H7 (cell line): Measurements from ENCODE around the gene ITPR1. TPM values are rescaled to one million over a fixed set of nuclear protein-coding genes. Genes with fewer than 3 reads are reported as not detected.

Source experiments
- DNase-seq: peaks from one replicate; pipeline ENCODE4 v3.0.0; 2012
- H3K27me3 ChIP-seq: 2 replicates; pipeline ENCODE4 v1.6.0; 2011; ENCODE audit warnings: mild to moderate bottlenecking, low read length; ENCODE audit not compliant: control insufficient read depth, insufficient read depth
- H3K36me3 ChIP-seq: replicated peaks from 2 replicates; pipeline ENCODE4 v1.5.1; 2011; ENCODE audit warnings: low read length; ENCODE audit not compliant: control insufficient read depth, insufficient read depth
- H3K4me3 ChIP-seq: 2 replicates; pipeline ENCODE4 v1.5.1; 2011; ENCODE audit warnings: low read depth, mild to moderate bottlenecking, control low read depth, low read length, moderate library complexity; ENCODE audit not compliant: insufficient read depth
- total RNA-seq: library from RNA; depleted of rRNA; stranded (reverse); fragments of >200 nt; shearing (Covaris generic); gene quantifications from 2 replicates; pipeline ENCODE4 v1.2.3, GENCODE V29; 2014

Gene ITPR1
- total RNA-seq, 1 experiment from 2014 or later = 4.4 TPM

GRCh38 chr3:4828279-4829030 lies 335.3 kb downstream of the ITPR1 start:
- Histone ChIP-seq H3K27me3 (no peaks in the 10 kb centered on the region), H3K36me3 (no peaks in the 10 kb centered on the region), H3K4me3 (no peak overlapping the region)
- no peak for DNase-seq

- Histone ChIP-seq H3K36me3 (no peaks in the 10 kb centered on the region), H3K4me3 (no peak overlapping the region), H3K27me3 (no peaks in the 10 kb centered on the region)
- no peak for DNase-seq
Observed at GRCh38 chr3:4829031-4829394, 335.9 kb downstream of the ITPR1 start.

GRCh38 chr3:4830586-4830914 lies 337.4 kb downstream of the ITPR1 start:
- Histone ChIP-seq H3K4me3 (no peak overlapping the region), H3K27me3 (no peaks in the 10 kb centered on the region), H3K36me3 (no peaks in the 10 kb centered on the region)
- DNase-seq = no peak

DNA sequence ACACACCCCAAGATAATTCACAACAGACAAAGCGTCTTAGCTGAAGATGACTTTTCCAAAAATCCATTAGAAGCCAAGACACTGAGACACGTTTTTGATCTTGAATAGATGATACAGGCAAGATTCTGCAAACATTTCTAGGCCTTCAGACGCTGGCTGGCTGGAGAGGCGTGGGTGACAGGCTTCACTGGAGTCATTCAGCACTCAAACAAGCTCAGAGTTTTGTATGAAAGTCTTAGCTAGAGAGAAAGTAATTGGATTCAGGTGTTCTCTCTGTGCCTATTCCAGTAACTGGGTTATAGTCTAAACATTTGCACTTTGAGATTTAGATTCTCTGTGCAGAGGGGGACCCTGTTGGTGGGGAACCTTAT lies 338.4 kb downstream of the ITPR1 start:
- Histone ChIP-seq H3K36me3 (no peaks in the 10 kb centered on the region), H3K27me3 (no peaks in the 10 kb centered on the region), H3K4me3 (no peak overlapping the region)
- no peak for DNase-seq

DNA sequence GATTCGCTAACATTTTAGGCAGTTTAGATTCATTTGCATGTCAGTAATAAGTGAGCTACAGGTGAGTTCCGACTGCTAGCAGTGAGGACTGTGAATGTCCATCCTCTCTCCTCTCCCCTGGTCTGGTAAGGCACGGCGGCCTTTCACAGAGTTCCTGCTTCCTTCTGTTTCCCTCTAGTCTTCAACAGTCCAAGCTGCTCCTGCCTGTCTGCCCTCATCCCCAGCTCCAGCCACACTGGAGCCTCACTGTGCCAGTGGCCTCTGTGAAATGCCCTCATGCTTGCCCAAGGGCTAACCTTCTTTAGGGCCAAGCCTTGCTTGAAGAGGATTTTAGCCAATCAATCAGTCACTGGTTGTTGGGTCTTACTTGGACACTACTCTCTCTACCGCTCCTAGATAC lies 340.3 kb downstream of the ITPR1 start:
- Histone ChIP-seq H3K4me3 (no peak overlapping the region), H3K36me3 (no peaks in the 10 kb centered on the region), H3K27me3 (no peaks in the 10 kb centered on the region)
- no peak for DNase-seq

GRCh38 chr3:4834403-4834866 lies 341.3 kb downstream of the ITPR1 start:
- H3K27me3 ChIP-seq = no peaks in the 10 kb centered on the region
- H3K4me3 ChIP-seq = no peak overlapping the region
- DNase-seq = no peak
- no peaks in the 10 kb centered on the region for H3K36me3 ChIP-seq

GRCh38 chr3:4835616-4836043 lies 342.5 kb downstream of the ITPR1 start:
- no peak overlapping the region for H3K4me3 ChIP-seq
- no peaks in the 10 kb centered on the region for H3K36me3 ChIP-seq
- DNase-seq = no peak
- H3K27me3 ChIP-seq = no peaks in the 10 kb centered on the region

GRCh38 chr3:4836516-4836915 lies 343.4 kb downstream of the ITPR1 start:
- H3K4me3 ChIP-seq = no peak overlapping the region

GRCh38 chr3:4837374-4837930 lies 344.3 kb downstream of the ITPR1 start:
- H3K4me3 ChIP-seq = no peak overlapping the region
- DNase-seq = no peak
- H3K27me3 ChIP-seq = no peaks in the 10 kb centered on the region
- H3K36me3 ChIP-seq = no peaks in the 10 kb centered on the region

More at GRCh38 chr3:4836516-4836915, 343.4 kb downstream of the ITPR1 start:
- DNase-seq = no peak
- H3K36me3 ChIP-seq = no peaks in the 10 kb centered on the region
- no peaks in the 10 kb centered on the region for H3K27me3 ChIP-seq

DNA sequence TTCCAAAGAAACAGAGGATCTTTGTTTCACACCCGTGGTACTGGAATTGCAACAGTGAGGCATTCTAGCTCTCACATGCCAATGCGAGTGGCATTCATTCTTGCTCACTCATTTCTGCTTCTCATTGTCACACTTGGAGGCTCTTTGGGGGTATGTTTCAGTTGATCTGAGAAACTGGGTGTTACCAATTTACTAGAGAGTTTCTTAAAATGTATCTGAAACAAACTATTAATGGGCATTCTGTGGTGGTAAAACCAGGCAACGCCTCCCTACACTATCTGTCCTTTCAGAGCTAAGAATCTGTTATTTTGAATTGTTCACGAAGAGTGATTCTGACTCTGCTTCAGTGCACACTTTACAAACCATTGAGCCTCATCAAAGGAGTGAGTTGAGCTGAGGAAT lies 345.5 kb downstream of the ITPR1 start:
- H3K36me3 ChIP-seq = no peaks in the 10 kb centered on the region
- no peak overlapping the region for H3K4me3 ChIP-seq
- no peaks in the 10 kb centered on the region for H3K27me3 ChIP-seq
- no peak for DNase-seq

- no peaks in the 10 kb centered on the region for H3K36me3 ChIP-seq
- no peaks in the 10 kb centered on the region for H3K27me3 ChIP-seq
- no peak overlapping the region for H3K4me3 ChIP-seq
- no peak for DNase-seq
Observed at GRCh38 chr3:4839278-4839677, 346.1 kb downstream of the ITPR1 start.

DNA sequence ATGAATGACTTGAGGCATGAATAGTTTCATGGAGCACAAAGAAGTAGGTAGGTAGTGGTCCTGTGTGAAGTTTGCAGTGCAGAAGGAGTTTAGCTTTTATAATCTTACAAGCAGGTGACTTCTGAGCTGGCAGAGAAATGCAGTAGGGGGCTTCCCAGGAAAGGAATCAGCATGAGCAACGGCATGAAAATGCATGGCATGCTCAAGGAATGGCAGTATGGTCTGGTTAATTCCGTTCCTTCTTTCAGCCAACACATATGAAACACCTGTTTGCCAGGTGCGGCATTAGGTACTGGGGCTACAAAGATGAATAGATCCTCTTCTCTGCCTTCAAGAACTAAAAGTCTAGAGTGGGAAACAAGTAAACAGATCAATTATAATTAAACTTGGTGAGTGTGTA lies 348.1 kb downstream of the ITPR1 start:
- no peak for DNase-seq
- Histone ChIP-seq H3K36me3 (no peaks in the 10 kb centered on the region), H3K4me3 (no peak overlapping the region), H3K27me3 (no peaks in the 10 kb centered on the region)

GRCh38 chr3:4841776-4842440 lies 348.8 kb downstream of the ITPR1 start:
- Histone ChIP-seq H3K27me3 (no peaks in the 10 kb centered on the region), H3K4me3 (no peak overlapping the region), H3K36me3 (no peaks in the 10 kb centered on the region)
- no peak for DNase-seq

DNA sequence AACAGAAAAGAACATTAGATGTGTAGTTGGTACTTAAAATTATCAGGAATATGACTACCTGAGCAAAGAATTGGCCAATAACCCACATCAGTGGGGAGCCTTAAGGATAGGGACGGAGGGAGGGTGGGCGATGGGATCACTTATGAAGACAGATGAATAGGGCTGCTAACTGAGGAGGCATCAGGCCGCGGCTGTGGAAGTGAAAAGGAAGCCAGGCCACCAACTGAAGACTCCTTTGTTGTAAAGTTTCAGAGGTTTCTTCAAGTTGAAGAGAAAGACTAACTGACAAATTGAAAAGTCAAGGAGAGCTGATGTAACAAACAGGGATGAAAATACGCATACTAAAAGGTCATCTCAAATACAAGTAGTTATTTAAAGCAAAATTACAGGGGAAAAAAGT lies 350.5 kb downstream of the ITPR1 start:
- DNase-seq = no peak
- Histone ChIP-seq H3K4me3 (no peak overlapping the region), H3K36me3 (no peaks in the 10 kb centered on the region), H3K27me3 (no peaks in the 10 kb centered on the region)

- no peaks in the 10 kb centered on the region for H3K27me3 ChIP-seq
- no peak overlapping the region for H3K4me3 ChIP-seq
- H3K36me3 ChIP-seq = no peaks in the 10 kb centered on the region
- no peak for DNase-seq
Observed at GRCh38 chr3:4845882-4846281, 352.7 kb downstream of the ITPR1 start.
